HG02623 (cell line): ENCODE data around the gene CHRNA7.
"Not testable (repeated sequence)": the region's sequence is repeated elsewhere in the genome, so short reads cannot be mapped to it uniquely, and the experiment has no call there.

ENCODE experiments used
- ATAC-seq: cut with Tn5 transposase; IDR thresholded peaks from one replicate; pipeline ENCODE4 v1.9.1; 2021; ENCODE audit warnings: moderate library complexity; ENCODE audit not compliant: unreplicated experiment

The CHRNA7 gene

GRCh38 chr15:32119694-32120330, 89.5 kb downstream of the CHRNA7 start:
- no peak for ATAC-seq

- ATAC-seq = no peak
Observed at GRCh38 chr15:32120577-32121383, 90.5 kb downstream of the CHRNA7 start.

GRCh38 chr15:32121384-32121695, 91.0 kb downstream of the CHRNA7 start:
- no peak for ATAC-seq

- ATAC-seq = no peak
Observed at GRCh38 chr15:32122013-32122412, 91.7 kb downstream of the CHRNA7 start.

DNA sequence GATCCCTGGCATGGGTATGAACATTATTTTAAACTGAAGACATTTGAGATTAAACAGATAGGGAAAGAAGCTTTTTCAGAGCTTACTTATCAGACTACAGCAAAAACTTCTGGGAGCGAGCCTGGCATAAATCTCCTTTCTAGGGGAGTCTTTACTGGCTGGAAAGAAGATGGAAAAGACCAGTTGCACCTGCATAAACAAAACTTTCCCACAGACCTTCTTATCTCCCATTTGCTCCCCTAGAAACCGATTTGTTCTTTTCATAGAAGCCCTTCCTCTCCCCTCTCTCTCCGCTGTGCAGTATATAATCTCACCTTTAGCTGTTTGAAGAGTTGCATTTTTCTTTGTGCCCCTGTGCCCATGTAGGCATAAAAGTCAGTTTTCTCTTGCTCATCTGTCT, 93.2 kb downstream of the CHRNA7 start:
- ATAC-seq = no peak

DNA sequence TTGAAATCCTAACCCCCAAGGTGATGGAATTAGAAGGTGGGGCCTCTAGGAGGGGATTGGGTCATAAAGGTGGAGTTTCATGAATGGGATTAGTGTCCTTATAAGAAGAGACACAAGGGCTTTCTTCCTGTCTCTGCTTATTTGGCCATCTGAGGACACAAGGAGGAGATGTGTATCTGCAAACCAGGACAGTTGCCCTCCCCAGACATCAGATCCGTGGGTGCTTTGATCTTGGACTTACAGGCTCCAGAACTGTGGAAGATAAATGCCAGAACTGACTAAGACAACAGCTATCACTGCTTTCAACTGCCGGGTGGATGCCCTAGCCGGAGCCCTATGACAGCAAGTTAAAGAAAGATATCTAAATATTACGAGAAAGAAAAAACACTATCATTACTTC, 94.4 kb downstream of the CHRNA7 start:
- ATAC-seq = no peak

- ATAC-seq = no peak
Observed at GRCh38 chr15:32125595-32125994, 95.3 kb downstream of the CHRNA7 start.

DNA sequence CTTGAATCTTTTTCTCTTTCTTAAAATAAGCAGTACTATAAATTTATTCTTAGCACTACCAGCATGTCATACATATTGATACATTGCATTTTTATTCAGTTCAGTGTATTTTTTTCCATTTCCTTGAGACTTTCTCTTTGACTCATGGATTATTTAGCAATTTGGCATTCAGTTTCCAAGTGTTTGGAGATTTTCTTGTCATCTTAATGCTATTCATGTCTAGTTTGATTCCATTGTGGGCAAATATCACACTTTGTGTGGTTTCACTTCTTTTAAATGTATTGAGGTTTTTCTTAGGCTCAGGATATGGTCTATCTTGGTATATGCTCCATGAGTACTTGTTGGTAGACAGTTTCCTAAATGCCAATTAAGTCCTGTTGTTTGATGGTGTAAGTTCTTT, 99.5 kb downstream of the CHRNA7 start:
- no peak for ATAC-seq

DNA sequence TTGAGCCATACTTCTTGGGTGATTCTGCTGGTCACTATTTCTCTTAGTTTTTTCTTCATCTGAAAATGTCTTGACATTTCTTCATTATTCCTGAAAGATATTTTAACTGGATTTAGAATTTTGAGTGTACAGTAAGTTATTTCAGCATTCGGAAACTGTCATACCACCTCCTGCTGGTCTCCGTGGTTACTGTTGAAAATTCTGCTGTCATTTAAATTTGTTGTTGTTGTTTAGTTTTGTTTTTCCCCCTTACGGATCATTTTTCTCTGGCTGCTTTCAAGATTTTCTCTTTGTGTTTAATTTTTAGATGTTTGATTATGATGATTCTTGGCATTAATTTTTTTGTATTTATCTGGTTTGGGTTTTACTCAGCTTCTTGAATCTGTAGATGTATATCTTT, 100.5 kb downstream of the CHRNA7 start:
- ATAC-seq = no peak

DNA sequence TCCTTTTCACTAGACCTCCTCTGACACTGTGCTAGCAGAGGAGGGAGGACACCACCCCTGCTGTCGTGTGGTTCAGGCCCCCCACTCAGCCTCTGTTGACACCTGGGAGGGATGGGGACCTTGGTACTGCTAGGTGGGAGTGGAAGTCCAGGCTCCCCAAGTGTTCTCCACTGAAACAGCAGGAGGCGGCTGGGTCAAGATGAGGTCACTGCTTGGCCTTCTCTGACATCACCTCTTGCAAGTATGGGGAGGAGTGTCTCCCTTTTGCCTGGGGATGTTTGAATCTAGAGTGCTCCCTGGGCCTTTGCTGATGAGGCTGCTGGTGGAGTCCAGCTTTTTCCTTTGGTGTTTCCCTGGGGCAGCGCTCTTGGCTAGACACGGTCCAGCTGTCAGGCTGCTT, 101.5 kb downstream of the CHRNA7 start:
- ATAC-seq = no peak

DNA sequence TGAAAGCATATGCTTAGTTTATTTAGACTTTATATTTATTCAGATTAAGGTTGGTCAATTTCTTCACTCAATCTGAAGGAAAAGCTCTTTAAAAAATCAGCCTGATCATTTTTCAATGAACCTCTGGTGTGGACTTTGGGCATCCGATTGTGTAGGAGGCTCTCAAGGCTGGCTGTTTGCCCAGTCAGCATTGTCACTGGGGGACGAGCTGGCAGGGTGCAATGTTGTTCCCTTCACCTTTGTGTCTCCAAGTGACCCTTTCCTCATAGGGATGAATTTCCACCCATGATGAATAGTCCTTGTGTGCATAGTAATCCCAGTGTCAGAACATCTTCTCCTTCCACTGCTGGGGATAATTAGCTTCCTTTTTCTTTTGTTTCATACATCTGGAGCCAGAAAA, 102.5 kb downstream of the CHRNA7 start:
- ATAC-seq = no peak

- ATAC-seq = no peak
Observed at GRCh38 chr15:32134842-32135241, 104.5 kb downstream of the CHRNA7 start.

GRCh38 chr15:32135335-32135734, 105.0 kb downstream of the CHRNA7 start:
- no peak for ATAC-seq

DNA sequence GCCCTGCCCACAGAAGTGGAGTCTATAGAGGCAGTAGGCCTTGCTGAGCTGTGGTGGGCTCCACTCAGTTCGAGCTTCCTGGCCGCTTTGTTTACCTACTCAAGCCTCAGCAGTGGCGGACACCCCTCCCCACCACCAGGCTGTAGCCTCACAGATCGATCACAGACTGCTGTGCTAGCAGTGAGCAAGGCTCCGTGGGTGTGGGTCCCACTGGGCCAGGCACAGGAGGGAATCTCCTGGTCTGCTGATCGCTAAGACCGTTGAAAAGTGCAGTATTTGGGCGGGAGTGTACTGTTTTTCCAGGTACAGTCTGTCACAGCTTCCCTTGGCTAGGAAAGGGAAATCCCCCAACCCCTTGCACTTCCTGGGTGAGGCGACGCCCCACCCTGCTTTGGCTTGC, 115.2 kb downstream of the CHRNA7 start:
- not testable (repeated sequence) for ATAC-seq

- ATAC-seq = no peak
Observed at GRCh38 chr15:32148833-32149555, 118.7 kb downstream of the CHRNA7 start.

GRCh38 chr15:32152574-32152973, 122.3 kb downstream of the CHRNA7 start:
- ATAC-seq = no peak

DNA sequence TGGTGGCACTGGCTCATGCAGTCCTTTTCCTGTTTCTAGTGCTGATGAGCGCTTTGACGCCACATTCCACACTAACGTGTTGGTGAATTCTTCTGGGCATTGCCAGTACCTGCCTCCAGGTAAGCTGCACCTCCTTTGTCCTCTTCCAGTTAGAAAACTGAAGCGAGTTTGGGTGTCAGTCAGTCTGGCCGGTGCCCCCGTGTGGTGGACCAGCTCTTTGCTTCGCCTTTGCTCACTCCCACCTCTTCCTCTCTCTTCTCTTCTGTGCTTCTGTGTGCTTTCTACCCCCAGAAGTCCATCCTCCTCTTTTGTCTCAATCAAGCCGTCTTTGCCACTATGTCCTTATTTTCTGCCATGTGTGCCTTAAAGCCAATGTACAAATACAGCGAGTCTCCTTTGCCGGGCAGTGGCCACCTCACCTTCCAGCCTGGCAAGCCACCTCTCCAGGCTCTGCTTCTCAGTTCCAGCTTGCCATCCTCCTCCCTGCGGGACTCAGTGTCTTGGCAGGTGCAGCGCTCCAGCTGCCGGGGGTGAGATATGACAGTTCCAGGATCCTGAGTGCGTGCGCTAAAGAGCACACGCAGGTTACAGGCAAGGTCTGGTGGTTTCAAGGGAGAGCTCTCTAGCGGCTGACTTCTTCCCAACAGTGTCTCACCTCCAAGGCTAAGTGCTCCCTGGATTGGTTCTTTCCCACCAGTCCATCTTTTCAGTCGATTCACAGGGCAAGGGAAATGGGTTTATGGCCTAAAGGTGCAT, 123.7 kb downstream of the CHRNA7 start:
- ATAC-seq = not testable (repeated sequence)

DNA sequence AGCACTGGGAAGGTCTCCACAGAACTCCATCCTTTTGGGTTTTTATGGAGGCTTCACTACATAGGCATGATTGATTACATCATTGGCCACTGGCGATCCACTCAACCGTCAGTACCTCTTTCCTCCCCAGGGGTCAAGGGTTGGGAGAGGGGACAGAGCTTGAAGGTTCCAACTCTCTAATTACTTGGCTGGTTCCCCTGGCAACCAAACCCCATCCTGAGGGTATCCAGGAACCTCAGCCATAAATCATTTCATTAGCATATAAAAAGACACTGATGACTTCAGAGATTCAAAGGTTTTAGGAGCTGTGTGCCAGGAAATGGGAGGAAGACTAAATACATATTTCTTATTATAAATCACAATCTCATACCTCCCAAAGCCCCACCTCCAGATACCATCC, 131.8 kb downstream of the CHRNA7 start:
- ATAC-seq = not testable (repeated sequence)

- not testable (repeated sequence) for ATAC-seq
Observed at GRCh38 chr15:32164065-32164464, 133.8 kb downstream of the CHRNA7 start.

DNA sequence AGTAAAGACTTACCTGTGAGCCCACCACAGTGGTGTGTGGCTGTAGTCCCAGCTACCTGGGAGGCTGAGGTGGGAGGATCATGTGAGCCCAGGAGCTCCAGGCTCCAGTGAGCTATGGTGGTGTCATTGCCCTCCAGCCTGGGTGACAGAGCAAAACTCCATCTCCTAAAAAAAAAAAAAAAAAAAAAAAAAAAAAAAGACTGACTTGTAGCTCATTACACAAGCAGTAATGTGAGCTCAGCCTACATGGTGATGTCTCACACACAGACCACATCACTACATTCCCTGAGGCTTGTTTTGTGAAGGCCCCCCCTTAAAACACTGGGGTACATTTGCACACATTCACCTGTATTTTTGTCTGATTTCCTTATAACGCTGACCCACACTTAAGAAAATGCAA, 134.4 kb downstream of the CHRNA7 start:
- not testable (repeated sequence) for ATAC-seq

DNA sequence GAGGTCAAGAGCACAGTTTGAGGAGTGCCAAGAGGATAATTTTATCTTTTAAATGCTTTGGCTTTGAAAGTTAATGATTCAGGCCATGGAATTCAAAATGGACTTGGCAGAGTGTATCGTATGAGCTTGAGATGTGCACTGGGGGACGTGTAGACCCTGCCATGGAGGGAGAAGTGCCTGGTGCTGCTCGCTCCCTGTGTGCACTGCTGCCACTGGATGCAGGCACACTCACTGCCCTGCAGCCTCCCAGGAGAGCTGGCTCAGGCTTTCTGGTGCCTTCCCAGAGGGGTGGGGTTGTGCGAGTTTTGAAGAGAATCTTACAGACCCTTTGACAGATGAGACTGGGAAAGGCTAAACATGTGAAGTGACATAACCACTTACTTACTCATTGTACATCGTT, 135.5 kb downstream of the CHRNA7 start:
- ATAC-seq = not testable (repeated sequence)
